Smooth muscle cell (in vitro differentiated cells): Measurements from ENCODE around the gene NPTN. TPM values are rescaled to one million over a fixed set of nuclear protein-coding genes. Genes with fewer than 3 reads are reported as not detected.
A peak's percentile ranks its signal among the peaks of the same experiment; 100 is the strongest.

ENCODE experiments used
- DNase-seq: peaks from one replicate; lab custom pipeline; 2025; ENCODE audit not compliant: unreplicated experiment; lab: John Stamatoyannopoulos, UW
- H2AFZ ChIP-seq: fragments of 200-600 bp; sonication (generic); 2 replicates; pipeline ENCODE4 v1.6.0; 2016; ENCODE audit warnings: antibody characterized with exemption, low read depth, mild to moderate bottlenecking
- H3F3A ChIP-seq: fragments of 200-600 bp; sonication (generic); 2 replicates; pipeline ENCODE4 v1.6.0; 2017; ENCODE audit warnings: antibody characterized with exemption, low read depth
- H3K27ac ChIP-seq: fragments of 200-600 bp; sonication (generic); 2 replicates; pipeline ENCODE4 v1.5.1; 2016; ENCODE audit warnings: low read depth, mild to moderate bottlenecking
- H3K27me3 ChIP-seq: fragments of 200-600 bp; sonication (generic); 2 replicates; pipeline ENCODE4 v1.6.1; 2016; ENCODE audit warnings: low read depth, mild to moderate bottlenecking
- H3K36me3 ChIP-seq: fragments of 200-600 bp; sonication (generic); 2 replicates; pipeline ENCODE4 v1.5.1; 2016; ENCODE audit warnings: low read depth
- H3K4me1 ChIP-seq: fragments of 200-600 bp; sonication (generic); 2 replicates; pipeline ENCODE4 v1.5.1; 2016; ENCODE audit warnings: low read depth
- H3K4me2 ChIP-seq: fragments of 200-600 bp; sonication (generic); 2 replicates; pipeline ENCODE4 v1.6.0; 2016; ENCODE audit warnings: mild to moderate bottlenecking
- H3K4me3 ChIP-seq: fragments of 200-600 bp; sonication (generic); 2 replicates; pipeline ENCODE4 v1.5.1; 2016; ENCODE audit warnings: mild to moderate bottlenecking
- H3K79me2 ChIP-seq: fragments of 200-600 bp; sonication (generic); 2 replicates; pipeline ENCODE4 v1.6.0; 2016; ENCODE audit warnings: low read depth, mild to moderate bottlenecking
- H3K9ac ChIP-seq: fragments of 200-600 bp; sonication (generic); 2 replicates; pipeline ENCODE4 v1.6.0; 2016; ENCODE audit warnings: low read depth
- H3K9me3 ChIP-seq: fragments of 200-600 bp; sonication (generic); replicated peaks from 2 replicates; pipeline ENCODE4 v1.5.1; 2016; ENCODE audit warnings: low read depth
- H4K20me1 ChIP-seq: fragments of 200-600 bp; sonication (generic); 2 replicates; pipeline ENCODE4 v1.6.0; 2016; ENCODE audit warnings: low read depth
- CTCF ChIP-seq: fragments of 200-600 bp; sonication (generic); IDR thresholded peaks from 2 replicates; pipeline ENCODE4 v1.5.1; 2017; ENCODE audit warnings: borderline replicate concordance, mild to moderate bottlenecking, antibody characterized with exemption; ENCODE audit not compliant: insufficient read depth, poor library complexity, severe bottlenecking
- WGBS: methylation state at CpG from one replicate; pipeline ENCODE4 v1.1.7; 2016; ENCODE audit warnings: low lambda C conversion rate; 5-methylcytosine and 5-hydroxymethylcytosine counted together
- polyA plus RNA-seq: library from polyadenylated mRNA; unstranded; fragments of >200 nt; fragmentation: Nextera tagmentation; extraction: Ambion mirVana; gene quantifications from 2 replicates; pipeline ENCODE4 v1.2.1, GENCODE V29; 2016
- total RNA-seq: library from RNA; depleted of rRNA; stranded (reverse); fragments of >200 nt; gene quantifications from 2 replicates; pipeline ENCODE4 v1.2.3, GENCODE V29; 2014

NPTN gene
- total and polyA plus RNA-seq, 2 experiments from 2014 or later: 153 to 215 TPM

DNA sequence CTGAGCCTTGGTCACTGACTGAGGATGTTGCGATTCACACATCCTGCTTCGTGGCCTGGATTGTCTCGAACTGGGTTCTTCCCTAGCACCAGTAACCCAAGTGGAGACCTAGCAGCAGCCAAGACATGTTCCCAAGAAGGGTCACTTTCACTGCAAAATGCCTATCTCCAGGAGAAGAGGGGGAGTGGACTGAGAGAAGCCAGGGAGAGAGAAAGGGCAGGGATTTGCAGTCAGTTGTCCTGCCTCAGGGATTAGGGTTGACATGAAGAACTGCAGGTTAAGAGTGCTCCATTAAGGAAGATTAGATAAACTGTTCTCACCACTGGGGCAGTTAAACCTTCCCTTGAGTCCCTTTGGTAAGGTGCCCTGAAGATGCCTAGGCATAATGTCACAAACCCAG lies 45.3 kb upstream of the NPTN start:
- 76% methylated on average over 3 of the region's 3 CpGs for WGBS

DNA sequence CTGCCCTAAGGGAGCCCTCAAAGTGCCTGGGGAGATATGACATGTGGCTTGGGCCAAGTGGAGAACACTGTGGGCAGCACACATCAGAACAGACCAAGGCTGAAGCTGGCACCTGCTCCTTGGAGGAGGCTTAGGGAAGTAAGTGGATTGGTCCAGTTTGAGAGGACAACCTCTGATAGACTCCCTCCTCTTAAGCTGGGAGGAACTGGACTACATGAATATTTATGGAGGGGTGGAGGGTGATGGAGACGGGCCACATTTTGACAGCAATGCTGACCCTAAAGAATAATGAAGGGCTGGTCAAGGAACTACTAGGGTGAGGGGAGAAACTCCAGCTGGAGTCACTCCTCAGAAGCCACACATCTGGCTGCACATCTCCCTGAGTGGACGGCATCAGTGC lies 44.5 kb upstream of the NPTN start:
- Histone ChIP-seq H3K4me2 (no peak overlapping the region), H3K9me3 (no peaks in the 10 kb centered on the region), H3F3A (no peaks in the 10 kb centered on the region), H3K4me3 (no peak overlapping the region), H3K9ac (no peak overlapping the region), H3K36me3 (no peaks in the 10 kb centered on the region), H4K20me1 (no peaks in the 10 kb centered on the region), H3K4me1 (no peaks in the 10 kb centered on the region), H3K27me3 (peaks cover 5% of the 10 kb centered on the region), H3K79me2 (no peaks in the 10 kb centered on the region), H3K27ac (no peak overlapping the region), H2AFZ (no peak overlapping the region)
- 88% methylated on average over 2 of the region's 2 CpGs for WGBS
- DNase-seq: no peak
- TF ChIP-seq CTCF: no peak

More for the DNA sequence above, 45.3 kb upstream of the NPTN start:
- no peak for TF ChIP-seq CTCF
- Histone ChIP-seq H3K27ac (no peak overlapping the region), H3K36me3 (no peaks in the 10 kb centered on the region), H3F3A (no peaks in the 10 kb centered on the region), H3K9ac (no peak overlapping the region), H3K4me1 (no peaks in the 10 kb centered on the region), H3K4me2 (no peak overlapping the region), H3K9me3 (no peaks in the 10 kb centered on the region), H3K4me3 (no peak overlapping the region), H3K27me3 (peaks cover 5% of the 10 kb centered on the region), H4K20me1 (no peaks in the 10 kb centered on the region), H3K79me2 (no peaks in the 10 kb centered on the region), H2AFZ (no peak overlapping the region)
- DNase-seq: no peak

- no peaks in the 10 kb centered on the region for H3K4me1 ChIP-seq
- H4K20me1 ChIP-seq: no peaks in the 10 kb centered on the region
- no peak overlapping the region for H3K27ac ChIP-seq
- no peaks in the 10 kb centered on the region for H3F3A ChIP-seq
- no peak overlapping the region for H3K4me3 ChIP-seq
- 67% methylated on average over 5 of the region's 5 CpGs for WGBS
- H3K9me3 ChIP-seq: no peaks in the 10 kb centered on the region
- no peak for DNase-seq
- H3K27me3 ChIP-seq: peaks cover 6% of the 10 kb centered on the region
- H3K4me2 ChIP-seq: no peak overlapping the region
- TF ChIP-seq CTCF: peak; percentile 81
- H3K9ac ChIP-seq: no peak overlapping the region
- H3K79me2 ChIP-seq: no peaks in the 10 kb centered on the region
- no peak overlapping the region for H2AFZ ChIP-seq
- no peaks in the 10 kb centered on the region for H3K36me3 ChIP-seq
Observed at GRCh38 chr15:73677146-73677607, 44.0 kb upstream of the NPTN start.

DNA sequence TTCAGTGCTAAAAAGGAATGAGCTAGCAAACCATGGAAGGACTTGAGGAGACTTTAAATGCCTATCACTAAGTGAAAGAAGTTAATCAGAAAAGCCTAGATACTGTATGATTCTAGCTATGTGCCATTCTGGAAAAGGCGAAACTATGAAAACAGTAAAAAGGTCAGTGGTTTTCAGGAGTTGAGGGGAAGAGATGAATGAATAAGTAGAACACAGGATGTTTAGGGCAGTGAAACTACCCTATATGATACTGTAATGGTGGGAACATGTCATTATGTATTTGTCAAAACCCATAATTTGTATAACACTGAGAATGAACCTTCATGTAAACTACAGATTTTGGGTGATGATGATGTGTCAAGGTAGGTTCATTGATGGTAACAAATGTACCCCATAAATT lies 41.4 kb upstream of the NPTN start:
- Histone ChIP-seq H4K20me1 (no peaks in the 10 kb centered on the region), H3K4me3 (no peak overlapping the region), H3K36me3 (no peaks in the 10 kb centered on the region), H3K9ac (no peak overlapping the region), H3K9me3 (no peaks in the 10 kb centered on the region), H3K4me2 (no peak overlapping the region), H3K27me3 (peaks cover 12% of the 10 kb centered on the region), H3F3A (no peaks in the 10 kb centered on the region), H3K79me2 (no peaks in the 10 kb centered on the region), H3K27ac (no peak overlapping the region), H3K4me1 (no peaks in the 10 kb centered on the region), H2AFZ (no peak overlapping the region)
- WGBS: 97% methylated on average over 1 of the region's 1 CpG
- no peak for TF ChIP-seq CTCF
- DNase-seq: no peak
